IPS DF 4.7 (cell line): ENCODE measurements around the gene ZNF610.
A peak's percentile ranks its signal among the peaks of the same experiment; 100 is the strongest.
"Not testable (repeated sequence)": the region's sequence is repeated elsewhere in the genome, so short reads cannot be mapped to it uniquely, and the experiment has no call there.

Experiments used
- DNase-seq: peaks from one replicate; pipeline ENCODE4 v3.0.0-alpha.2; 2013; ENCODE audit warnings: low spot score; ENCODE audit errors: extremely low read depth

The ZNF610 gene

DNA sequence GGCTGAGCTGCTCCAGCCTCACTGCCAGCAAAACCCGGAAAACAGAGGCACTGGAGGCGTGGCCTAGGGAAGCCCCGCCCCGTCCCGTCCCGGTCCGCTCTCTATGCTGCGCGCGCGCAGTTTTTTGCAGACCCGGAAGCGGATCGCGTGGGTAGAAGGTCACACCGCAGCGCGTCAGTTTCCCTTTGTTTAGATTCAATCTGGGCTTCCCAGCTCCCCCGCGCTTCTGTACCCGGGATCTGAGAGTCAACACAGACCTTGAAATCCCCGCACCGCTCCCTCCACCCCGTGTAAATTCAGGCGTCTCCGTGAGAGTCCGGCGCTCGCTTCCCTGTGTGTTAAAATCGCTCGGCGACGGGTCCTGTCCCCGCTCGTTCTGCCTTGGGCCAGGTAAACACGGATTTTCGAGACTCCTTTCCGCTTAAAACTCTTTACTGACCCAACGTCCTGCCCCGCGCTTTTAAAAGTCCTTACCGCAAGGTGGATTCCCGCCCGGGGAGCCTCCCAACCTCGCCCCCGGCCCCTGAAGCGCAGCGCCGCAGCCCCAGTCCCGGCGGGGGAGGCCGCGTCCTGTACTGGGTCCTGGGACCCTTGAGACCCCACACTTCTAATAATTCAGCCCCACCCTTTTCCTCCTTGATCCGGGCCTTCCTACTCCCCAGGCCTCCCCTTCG lies at the start of gene ZNF610:
ZNF610 (plus strand) TSS at position 127 of the 674 bp plus-strand sequence. CDS start 12,930 bp downstream, outside the sequence.
- DNase-seq, result no peak

DNA sequence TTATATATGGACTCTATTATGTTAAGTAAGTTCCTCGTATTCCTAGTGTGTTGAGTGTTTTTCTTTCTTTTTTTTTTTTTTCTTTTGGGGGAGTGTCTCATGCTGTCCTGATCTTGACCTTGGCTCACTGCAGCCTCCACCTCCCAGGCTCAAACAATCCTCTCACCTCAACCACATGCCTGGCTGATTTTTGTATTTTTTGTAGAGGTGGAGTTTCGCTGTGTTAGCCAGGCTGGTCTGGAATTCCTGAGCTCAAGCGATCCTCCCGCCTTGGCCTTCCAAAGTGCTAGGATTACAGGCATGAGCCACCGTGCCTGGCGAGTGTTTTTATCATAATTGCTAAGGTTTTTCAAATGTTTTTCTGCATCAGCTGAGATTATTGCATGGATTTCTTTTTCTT lies 49.8 kb upstream of the ZNF610 start:
- DNase-seq, result no peak

DNA sequence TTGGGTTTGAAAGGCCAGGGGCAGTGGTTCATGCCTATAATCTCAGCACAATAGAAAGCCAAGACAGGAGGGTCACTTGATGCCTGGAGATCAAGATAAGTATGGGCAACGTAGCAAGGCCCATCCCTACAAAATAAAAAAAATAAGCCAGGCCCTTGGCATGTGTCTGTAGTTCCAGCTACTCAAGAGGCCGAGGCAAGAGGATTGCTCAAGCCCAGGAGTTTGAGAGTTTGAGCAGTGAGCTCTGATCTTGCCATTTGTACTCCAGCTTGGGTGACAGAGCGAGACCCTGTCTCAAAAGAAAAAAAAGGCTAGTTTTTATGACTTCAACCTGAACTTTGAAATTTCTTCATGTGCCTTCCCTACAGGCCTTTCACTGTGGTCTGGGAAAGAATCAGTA lies 44.3 kb upstream of the ZNF610 start:
- no peak for DNase-seq

DNA sequence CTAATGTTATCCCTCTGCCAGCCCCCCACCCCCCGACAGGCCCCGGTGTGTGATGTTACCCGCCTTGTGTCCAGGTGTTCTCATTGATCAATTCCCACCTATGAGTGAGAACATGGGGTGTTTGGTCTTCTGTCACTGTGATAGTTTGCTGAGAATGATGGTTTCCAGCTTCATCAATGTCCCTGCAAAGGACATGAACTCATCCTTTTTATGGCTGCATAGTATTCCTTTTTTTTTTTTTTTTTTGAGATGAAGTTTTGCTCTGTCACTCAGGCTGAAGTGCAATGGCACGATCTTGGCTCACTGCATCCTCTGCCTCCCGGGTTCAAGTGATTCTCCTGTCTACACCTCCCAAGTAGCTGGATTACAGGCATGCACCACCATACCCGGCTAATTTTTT lies 43.1 kb upstream of the ZNF610 start:
- DNase-seq, result not testable (repeated sequence)

DNA sequence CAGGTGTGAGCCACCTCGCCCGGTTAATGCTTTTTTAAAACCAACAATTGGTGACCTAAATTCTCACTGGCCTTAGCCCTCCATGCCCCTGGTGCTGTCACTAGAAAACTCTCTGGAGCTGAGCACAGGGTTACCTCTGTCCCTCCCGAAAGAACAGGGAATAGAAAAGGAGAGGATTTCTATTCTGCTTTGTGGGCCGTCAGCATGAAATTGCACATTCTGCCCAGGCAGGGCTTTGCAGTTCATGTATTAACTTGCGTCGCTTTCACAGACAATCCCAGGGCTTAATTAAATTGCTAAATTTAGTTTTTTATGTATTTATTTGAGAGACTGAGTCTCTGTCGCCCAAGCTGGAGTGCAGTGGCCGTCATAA lies 39.7 kb upstream of the ZNF610 start:
- DNase-seq, result no peak

DNA sequence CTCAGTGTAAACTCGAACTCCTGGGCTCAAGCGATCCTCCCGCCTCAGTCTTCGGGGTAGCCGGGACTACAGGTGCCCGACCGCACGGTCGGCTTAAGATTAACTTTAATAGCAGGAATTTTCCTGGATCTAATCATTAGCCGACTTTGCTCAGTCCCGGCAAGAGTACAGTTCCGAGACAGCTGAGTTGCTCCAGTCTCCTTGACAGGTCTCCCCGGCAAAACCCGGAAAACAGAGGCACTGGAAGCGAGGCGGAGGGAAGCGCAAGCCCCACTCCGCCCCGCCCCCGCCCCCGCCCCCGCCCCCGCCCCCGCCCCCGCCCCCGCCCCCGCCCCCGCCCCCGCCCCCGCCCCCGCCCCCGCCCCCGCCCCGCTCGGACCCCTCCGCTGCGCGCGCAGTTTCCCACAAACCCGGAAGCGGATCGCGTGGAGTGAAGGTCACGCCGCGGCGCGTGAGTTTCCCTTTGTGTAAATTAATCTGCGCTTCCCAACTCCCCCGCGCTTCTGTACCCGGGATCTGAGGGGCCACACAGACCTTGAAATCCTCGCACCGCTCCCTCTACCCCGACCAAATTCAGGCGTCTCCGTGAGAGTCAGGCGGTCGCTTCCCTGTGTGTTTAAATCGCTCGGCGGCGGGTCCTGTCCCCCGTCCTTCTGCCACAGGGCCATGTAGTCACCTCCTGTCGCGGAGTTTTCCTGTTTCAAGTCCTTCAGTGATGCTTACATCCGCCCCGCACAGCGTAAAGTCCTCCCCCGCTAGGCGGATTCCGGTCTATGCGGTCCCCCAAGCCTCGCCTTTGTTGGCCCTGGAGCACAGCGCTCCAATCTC lies 39.1 kb upstream of the ZNF610 start, which contains the start of gene ZNF480:
ZNF480 (plus strand) TSS at position 397 of the 828 bp plus-strand sequence. CDS start 3,244 bp downstream, outside the sequence.
- no peak for DNase-seq

DNA sequence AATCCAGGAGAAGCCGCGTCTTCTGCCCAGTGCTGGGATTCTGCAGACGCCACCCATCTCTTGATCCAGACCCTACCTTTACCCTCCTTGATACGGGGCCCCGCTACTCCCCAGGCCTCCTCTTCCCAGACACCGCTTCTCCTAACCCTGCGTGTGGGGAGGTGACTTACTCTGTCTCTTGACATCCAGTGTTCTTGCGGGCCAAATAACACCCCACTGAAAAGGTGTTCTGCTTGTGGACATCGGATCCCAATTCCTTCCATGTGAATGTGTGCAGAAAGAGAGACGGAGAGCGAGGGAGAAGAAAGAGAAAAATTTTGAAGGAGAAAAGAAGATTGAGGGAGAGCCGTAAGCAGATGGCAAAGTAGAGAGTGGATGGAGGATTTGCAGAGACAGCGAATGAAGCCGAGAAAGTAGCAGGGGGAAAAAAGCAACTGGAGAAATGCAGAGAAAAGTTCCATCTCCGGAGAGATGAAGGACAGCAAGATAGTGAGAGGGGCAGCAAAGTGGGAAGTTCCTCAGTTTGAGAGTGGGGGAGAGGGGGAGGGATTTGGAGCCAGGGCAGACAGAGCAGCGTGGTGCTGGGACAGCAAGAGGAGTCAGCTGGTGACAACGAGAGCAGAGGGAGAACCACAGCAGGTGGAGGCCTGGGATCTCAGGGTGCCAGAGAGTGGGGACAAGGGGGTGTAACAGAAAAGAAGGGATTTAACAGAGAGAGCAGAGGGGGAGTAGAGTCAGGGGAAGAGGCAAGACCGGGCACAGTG lies 38.3 kb upstream of the ZNF610 start:
- no peak for DNase-seq

DNA sequence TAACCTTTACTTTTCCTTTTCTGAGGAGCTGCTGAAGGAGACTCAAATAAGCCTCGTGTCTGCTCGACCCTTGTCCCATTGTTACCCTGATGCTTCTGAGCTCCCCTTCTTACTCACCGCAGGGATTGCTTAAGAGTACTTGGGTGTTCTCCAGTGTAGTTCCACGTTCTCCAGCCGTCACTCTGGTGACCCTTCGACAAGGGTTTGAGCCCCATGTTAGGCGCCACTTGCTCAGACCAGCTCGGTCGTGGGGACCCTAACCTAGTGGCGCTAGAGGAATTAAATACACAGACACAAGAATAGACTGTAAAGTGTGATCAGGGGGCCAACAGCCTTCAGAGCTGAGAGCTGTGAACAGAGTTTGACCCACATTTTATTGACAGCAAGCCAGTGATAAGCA lies 28.8 kb upstream of the ZNF610 start:
- DNase-seq, result no peak

DNA sequence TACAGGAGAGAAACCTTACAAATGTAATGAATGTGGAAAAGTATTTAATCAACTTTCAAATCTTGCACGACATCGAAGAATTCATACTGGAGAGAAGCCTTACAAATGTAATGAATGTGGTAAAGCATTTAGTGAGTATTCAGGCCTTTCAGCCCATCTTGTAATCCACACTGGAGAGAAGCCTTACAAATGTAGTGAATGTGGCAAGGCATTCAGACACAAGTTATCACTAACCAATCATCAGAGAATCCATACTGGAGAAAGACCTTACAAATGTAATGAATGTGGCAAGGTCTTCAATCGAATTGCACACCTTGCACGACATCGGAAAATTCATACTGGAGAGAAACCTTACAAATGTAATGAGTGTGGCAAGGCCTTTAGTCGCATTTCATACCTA lies 13.6 kb upstream of the ZNF610 start:
- no peak for DNase-seq

DNA sequence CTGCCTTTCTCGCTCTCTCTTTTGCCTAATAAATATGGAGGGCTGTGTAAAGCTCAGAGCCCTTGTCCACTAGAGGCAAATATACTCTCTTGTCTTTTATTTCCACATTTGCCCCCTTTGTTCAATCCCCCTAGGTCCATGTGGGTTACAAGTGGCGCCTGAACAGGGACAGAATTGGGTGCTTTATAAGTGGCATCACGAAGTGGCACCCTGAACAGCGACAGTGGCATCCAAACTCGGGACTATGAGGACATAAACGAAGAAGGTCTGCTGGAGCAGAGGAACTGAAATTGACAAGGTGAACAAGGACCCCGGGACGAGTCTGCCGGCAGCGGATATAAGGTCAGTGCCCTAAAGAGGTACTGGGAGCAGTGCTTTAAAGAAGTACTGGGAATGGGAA lies 4.3 kb upstream of the ZNF610 start:
- DNase-seq, result no peak

DNA sequence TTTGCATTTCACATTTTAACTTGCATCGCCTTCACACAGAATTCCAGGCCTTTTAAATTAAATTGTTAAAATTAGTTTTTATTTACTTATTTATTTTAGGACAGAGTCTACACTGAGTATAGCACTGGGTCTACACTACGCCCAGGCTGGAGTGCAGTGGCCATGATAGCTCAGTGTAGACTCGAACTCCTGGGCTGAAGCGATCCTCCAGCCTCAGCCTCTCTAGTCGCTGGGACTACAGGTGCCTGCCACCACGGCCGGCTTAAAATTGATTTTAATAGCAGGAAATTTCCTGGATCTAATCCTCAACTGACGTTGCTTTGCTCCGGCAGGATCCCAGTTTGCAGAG lies 301 bp upstream of the ZNF610 start:
- DNase-seq, result no peak

DNA sequence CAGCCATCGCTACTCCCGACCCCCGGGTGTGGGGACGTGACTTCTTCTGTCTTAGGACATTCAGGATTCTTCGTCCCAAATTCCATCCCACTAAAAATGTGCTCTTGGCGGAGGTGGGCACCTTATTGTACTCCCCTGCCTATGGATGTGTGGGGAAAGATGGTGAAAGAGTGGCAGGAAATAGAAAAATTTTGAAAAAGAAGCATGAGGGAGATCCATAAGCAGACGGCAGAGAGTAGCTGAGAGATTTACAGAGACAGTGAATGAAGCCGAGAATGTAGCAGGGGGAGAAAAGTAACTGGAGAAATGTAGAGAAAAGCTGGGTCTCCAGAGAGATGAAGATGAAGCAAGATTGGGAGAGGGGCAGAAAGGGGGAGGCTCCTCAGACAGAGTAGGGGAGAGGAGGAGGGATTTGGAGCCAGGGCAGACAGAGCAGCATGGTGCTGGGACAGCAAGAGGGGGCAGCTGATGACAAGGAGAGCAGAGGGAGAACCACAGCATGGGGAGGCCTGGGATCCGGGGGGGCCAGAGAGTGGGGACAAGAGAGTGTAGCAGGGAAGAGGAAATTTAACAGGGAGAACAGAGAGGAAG lies 843 bp downstream of the ZNF610 start:
- DNase-seq, result no peak

DNA sequence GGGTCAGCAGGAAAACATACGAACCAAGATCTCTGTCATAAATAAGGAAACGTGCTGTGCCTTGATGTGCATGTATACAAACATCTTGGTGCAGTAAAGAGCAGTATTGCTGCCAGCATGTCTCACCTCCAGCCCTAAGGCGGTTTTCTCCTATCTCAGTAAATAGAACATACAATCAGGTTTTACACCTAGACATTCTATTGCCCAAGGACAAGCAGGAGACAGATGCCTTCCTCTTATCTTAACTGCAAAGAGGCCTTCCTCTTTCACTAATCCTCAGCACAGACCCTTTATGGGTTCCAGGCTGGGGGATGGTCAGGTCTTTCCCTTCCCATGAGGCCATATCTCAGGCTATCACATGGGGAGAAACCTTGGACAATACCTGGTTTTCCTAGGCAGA lies 3.0 kb downstream of the ZNF610 start:
- DNase-seq, result not testable (repeated sequence)

DNA sequence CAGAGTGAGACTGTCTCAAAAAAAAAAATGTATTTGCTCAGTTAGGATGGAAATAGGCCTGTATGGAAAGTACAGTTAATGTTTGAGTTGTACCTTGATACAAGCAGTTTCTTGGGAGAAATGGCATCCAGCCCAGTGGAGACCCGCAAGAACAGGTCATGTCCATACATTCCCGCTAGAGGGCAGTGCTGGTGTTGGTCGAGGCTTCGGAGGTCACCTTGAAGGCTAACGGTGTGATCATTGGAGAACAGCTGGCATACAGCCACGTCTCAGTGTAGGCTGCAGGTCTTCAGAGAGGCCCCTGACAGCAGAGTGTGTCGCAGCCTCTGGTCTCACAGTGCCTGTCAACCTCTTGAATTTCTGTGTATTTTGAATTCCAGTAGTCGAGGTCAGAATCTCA lies 7.5 kb downstream of the ZNF610 start:
- peak; percentile 62 for DNase-seq

DNA sequence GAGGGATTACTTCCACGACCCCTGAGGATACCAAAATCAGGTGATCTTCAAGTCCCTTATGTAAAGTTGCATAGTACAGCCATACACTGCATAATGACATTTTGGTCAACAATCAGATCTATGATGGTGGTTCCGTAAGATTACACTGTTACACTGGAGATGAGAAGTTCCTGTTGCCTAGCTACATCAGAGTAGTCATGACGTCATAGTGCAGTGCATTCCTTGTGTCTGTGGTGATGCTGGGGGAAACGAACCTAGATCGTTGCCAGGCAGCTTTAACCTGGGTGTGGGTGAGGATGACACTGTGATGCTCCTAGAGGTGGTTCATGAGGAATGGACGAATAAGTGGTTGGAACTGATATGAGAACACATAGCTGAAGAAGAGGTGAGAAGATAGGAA lies 9.1 kb downstream of the ZNF610 start:
- no peak for DNase-seq

DNA sequence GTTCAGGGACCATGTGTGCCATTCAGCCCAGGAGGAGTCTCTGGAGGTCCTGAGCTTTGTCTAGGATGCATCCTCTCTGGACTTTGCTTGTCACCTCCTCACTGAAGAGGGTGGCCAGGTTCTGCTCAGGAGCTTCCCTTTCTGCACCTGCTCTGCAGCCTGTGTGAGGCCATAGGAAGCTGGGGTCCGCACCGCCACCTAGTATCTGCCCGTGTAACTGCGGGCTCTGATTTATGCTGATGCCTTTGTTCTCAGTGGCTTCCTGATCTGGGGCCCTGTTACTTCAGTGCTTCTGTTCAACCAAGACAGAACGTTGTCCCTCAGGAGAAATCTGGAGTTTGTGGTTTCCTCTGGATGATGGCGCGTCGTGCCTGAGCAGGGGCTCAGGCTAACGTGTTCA lies 15.5 kb downstream of the ZNF610 start:
- no peak for DNase-seq

DNA sequence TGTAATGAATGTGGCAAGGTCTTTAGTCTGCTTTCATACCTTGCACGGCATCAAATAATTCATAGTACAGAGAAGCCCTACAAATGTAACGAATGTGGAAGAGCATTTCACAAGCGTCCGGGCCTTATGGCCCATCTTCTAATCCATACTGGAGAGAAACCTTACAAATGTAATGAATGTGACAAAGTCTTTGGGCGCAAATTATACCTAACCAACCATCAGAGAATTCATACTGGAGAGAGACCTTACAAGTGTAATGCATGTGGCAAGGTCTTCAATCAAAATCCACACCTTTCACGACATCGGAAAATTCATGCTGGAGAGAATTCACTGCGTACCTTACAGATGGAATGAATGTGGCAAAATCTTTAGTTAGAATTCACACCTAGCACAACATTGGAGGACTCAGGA lies 30.4 kb downstream of the ZNF610 start:
- no peak for DNase-seq

DNA sequence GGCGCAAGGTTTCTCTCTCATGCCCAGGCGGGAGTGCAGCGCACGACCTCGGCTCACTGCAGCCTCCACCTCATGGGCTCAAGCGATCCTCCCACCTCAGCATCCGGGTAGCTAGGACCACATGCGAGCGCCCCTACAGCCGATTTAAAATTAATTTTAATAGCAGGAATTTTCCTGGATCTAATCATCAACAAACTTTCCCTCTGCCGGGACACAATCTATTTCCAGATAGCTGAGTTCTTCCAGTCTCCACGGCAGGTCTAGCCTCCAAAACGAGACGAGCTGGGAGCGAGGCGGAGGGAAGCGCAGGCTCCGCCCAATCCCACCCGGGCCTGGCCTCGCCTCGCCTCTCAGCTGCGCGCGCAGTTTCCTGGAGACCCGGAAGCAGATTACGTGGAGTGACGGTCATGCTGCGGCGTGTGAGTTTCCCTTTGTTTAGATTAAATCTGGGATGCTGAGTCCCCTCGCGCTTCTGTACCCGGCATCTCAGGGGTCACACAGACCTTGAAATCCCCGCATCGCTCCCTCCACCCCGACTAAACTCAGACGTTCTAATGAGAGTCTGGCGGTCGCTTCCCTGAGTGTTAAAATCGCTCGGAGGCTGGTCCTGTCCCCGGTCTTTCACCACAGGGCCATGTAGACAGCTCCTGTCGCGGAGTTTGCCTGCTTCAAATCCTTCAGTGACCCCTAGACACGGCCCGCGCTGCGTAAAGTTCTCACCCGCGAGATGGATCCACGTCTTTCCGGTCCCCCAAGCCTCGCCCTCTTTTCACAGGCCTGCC lies 33.7 kb downstream of the ZNF610 start, which contains the start of gene ZNF880:
ZNF880 (plus strand) TSS at position 365 of the 782 bp plus-strand sequence; CDS start at position 408, 43 bp downstream.
- DNase-seq, result peak; percentile 68

DNA sequence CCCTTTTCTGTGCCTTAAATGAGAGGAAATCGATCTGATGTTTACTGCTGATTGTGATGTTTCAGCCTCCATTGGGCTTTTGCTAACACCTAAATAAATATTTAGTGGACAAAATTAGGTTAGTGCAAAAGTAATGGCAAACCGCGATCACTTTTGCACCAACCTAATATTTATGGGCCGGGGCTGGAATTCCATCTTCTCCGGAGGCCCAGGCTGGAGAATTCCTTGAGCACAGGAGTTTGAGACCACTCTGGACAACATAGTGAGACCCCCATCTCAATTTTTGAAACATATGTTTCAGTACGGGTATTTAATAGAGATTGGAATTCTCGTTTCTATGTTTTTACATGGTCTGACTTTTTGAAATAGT lies 34.3 kb downstream of the ZNF610 start:
- no peak for DNase-seq

DNA sequence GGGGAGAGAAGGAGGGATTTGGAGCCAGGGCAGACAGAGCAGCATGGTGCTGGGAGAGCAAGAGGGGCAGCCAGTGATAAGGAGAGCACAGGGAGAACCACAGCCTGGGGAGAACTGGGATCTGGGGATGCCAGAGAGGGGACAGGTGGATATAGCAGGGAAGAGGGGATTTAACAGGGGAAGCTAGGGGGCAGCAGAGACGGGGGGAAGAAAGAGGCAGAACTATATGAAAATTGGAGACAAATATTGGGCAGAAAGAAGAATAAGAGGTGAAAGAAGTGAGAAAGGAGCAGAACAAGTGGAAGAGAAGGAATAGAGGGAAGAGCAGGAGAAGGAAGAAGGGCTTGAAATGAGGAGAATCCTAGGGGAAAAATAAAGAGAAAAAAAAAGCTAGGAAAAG lies 55.1 kb downstream of the ZNF610 start:
- no peak for DNase-seq
